OCI-LY3 (cell line): Measurements from ENCODE around the gene OTOG.

Experiments used
- H2AFZ ChIP-seq: fragments of 200-600, 300-600 bp; shearing (Covaris generic); 2 replicates; pipeline ENCODE4 v1.6.0; 2014; ENCODE audit warnings: antibody characterized with exemption, low read depth, low read length
- H3K27ac ChIP-seq: fragments of 200-600, 300-600 bp; sonication (generic); 2 replicates; pipeline ENCODE4 v1.5.1; 2014; ENCODE audit warnings: mild to moderate bottlenecking, low read length, moderate library complexity, mixed read lengths
- H3K27me3 ChIP-seq: fragments of 200-600, 300-600 bp; sonication (generic); 2 replicates; pipeline ENCODE4 v1.6.1; 2014; ENCODE audit warnings: low read depth, low read length, mixed read lengths
- H3K36me3 ChIP-seq: fragments of 200-600, 300-600 bp; sonication (generic); replicated peaks from 2 replicates; pipeline ENCODE3; 2014; ENCODE audit warnings: low read depth, low read length, mixed read lengths
- H3K4me1 ChIP-seq: fragments of 300-600, 200-600 bp; sonication (generic); 2 replicates; pipeline ENCODE4 v1.6.1; 2014; ENCODE audit warnings: low read length, mixed read lengths
- H3K4me2 ChIP-seq: fragments of 200-600, 300-600 bp; sonication (generic); 2 replicates; pipeline ENCODE4 v1.6.1; 2014; ENCODE audit warnings: low read length, mixed read lengths
- H3K4me3 ChIP-seq: fragments of 300-600, 200-600 bp; sonication (generic); 2 replicates; pipeline ENCODE4 v1.5.1; 2014; ENCODE audit warnings: antibody characterized with exemption, mild to moderate bottlenecking, low read length, moderate library complexity
- H3K79me2 ChIP-seq: fragments of 300-600, 200-600 bp; shearing (Covaris generic); 2 replicates; pipeline ENCODE4 v1.6.1; 2014; ENCODE audit warnings: mild to moderate bottlenecking, low read length, mixed read lengths
- H3K9ac ChIP-seq: fragments of 300-600, 200-600 bp; shearing (Covaris generic); 2 replicates; pipeline ENCODE4 v1.6.0; 2014; ENCODE audit warnings: mild to moderate bottlenecking, low read length, moderate library complexity
- H3K9me3 ChIP-seq: fragments of 200-600, 300-600 bp; shearing (Covaris generic); 2 replicates; pipeline ENCODE4 v1.6.1; 2014; ENCODE audit warnings: low read length, mixed read lengths; ENCODE audit not compliant: insufficient read depth
- H4K20me1 ChIP-seq: fragments of 200-600, 300-600 bp; sonication (generic); 2 replicates; pipeline ENCODE4 v1.6.1; 2016; ENCODE audit warnings: low read length, mixed read lengths; ENCODE audit not compliant: insufficient read depth
- EZH2phosphoT487 ChIP-seq: fragments of 200-600 bp; shearing (Covaris generic); IDR thresholded peaks from 2 replicates; pipeline ENCODE4 v1.6.1; 2018; ENCODE audit warnings: antibody characterized with exemption, mixed run types, low read depth
- TF ChIP-seq, protein P1 (sequence below): fragments of 200-600, 300-600 bp; sonication (generic); IDR thresholded peaks from 2 replicates; pipeline ENCODE4 v1.5.1; 2014; ENCODE audit warnings: antibody characterized with exemption, low read length, low read depth

Gene OTOG

DNA sequence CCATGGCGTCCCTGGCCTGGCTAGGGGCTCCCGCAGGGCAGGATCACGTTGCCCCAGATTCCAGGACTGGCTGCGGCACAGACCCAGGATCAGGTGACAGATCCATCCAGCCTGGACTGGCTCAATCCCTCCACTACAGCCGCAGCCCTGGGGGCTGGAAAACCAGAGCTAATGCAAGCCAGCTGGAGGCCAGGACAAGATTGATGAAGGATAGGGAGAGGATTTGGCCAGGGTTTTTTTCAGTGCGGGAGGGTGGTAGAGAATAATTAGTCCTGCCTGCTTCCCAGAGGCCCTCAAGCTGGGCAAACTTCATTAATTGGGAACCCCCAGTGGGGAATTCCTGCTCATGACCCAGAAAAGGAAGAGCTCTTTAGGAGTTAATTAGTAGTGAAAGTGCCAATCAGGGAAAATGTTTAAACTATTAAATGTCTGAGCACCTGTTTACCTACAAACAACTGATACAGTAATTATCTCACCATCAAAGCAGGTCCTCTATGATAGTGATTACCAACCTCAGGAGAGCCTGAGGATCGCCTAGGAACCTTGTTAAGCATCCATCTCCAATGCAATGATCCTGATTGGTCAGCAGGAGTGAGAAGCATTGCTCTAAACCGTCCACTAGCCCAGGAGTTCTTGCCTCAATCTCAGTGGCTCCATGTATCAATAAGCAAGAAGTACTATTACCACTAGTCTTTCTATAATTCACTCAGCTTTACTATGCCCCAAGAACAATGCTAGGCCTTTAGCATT, 139.3 kb downstream of the OTOG start:
- H3K9me3 ChIP-seq = no peaks in the 10 kb centered on the region
- no peaks in the 10 kb centered on the region for H4K20me1 ChIP-seq
- H3K79me2 ChIP-seq = no peaks in the 10 kb centered on the region
- H3K27me3 ChIP-seq = peaks cover 80% of the 10 kb centered on the region
- no peak overlapping the region for H3K4me2 ChIP-seq
- no peak overlapping the region for H3K4me3 ChIP-seq
- H3K36me3 ChIP-seq = no peaks in the 10 kb centered on the region
- TF ChIP-seq, protein P1, sequence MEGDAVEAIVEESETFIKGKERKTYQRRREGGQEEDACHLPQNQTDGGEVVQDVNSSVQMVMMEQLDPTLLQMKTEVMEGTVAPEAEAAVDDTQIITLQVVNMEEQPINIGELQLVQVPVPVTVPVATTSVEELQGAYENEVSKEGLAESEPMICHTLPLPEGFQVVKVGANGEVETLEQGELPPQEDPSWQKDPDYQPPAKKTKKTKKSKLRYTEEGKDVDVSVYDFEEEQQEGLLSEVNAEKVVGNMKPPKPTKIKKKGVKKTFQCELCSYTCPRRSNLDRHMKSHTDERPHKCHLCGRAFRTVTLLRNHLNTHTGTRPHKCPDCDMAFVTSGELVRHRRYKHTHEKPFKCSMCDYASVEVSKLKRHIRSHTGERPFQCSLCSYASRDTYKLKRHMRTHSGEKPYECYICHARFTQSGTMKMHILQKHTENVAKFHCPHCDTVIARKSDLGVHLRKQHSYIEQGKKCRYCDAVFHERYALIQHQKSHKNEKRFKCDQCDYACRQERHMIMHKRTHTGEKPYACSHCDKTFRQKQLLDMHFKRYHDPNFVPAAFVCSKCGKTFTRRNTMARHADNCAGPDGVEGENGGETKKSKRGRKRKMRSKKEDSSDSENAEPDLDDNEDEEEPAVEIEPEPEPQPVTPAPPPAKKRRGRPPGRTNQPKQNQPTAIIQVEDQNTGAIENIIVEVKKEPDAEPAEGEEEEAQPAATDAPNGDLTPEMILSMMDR = no peak
- TF ChIP-seq EZH2phosphoT487 = no peak
- no peaks in the 10 kb centered on the region for H3K4me1 ChIP-seq
- no peak overlapping the region for H3K27ac ChIP-seq
- no peak overlapping the region for H3K9ac ChIP-seq
- H2AFZ ChIP-seq = no peak overlapping the region

DNA sequence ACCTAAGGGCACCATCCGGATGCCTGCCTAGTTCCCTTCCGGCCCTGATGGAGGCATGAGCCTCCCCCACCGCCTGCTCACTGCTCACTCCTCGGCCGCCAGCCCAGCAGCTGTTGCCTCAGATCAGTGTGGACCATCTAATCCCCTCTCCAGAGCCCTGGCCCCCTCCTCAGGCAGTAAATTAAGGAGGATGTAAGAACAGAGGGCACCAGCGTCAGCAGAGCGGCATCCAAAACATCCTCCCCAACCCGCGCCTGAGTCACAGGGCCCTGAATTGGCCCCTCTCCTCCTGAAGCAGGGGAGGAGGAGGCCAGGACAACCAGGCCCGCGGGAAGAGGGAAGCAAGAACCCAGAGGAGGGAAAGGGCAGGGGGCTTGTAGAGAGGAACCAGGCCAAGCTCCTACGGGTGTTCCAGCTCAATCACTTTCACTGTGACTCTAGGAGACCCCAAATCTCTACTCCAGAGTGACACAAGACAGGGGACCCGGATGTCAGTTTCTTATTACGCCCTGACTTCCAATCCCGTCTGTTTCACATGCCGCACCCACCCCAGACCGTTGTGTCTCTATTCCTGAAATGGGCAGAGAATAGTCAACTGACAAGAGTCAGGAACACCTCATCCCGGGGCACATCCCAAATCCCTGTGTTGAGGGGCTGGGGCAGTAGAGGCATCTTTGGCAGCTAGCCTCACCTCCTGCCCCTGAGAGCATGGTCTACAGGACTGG, 141.0 kb downstream of the OTOG start:
- Histone ChIP-seq H4K20me1 (no peaks in the 10 kb centered on the region), H3K36me3 (no peaks in the 10 kb centered on the region), H3K27ac (no peak overlapping the region), H3K9ac (no peak overlapping the region), H3K9me3 (no peaks in the 10 kb centered on the region), H3K27me3 (peaks cover 78% of the 10 kb centered on the region), H3K4me2 (no peak overlapping the region), H3K4me3 (no peak overlapping the region), H3K79me2 (no peaks in the 10 kb centered on the region), H2AFZ (no peak overlapping the region), H3K4me1 (peaks cover 8% of the 10 kb centered on the region)
- TF ChIP-seq EZH2phosphoT487 = no peak
- TF ChIP-seq, protein P1 = no peak

DNA sequence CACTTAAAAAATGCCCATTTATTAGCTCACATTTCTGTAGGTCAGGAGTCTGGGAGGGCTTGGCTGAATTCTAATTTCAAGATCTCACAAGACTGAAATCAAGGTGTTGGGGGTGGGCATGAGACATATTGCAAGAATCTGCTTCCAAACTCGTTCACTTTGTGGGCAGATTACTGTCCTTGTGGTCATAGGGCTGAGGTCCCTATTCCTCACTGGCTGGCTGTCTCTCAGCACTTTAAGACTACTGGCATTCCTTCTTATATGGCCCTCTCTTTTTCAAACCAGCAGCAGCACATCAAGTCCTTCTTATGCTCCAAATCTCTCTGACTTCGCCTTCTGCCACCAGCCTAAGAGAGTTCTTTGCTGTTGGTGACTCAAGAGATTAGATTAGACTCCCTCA, 144.5 kb downstream of the OTOG start:
- no peak overlapping the region for H2AFZ ChIP-seq
- no peak overlapping the region for H3K9ac ChIP-seq
- TF ChIP-seq EZH2phosphoT487 = no peak
- TF ChIP-seq, protein P1 = no peak
- H3K4me1 ChIP-seq = peaks cover 14% of the 10 kb centered on the region
- H3K79me2 ChIP-seq = no peaks in the 10 kb centered on the region
- no peak overlapping the region for H3K4me3 ChIP-seq
- H3K9me3 ChIP-seq = no peaks in the 10 kb centered on the region
- H3K27ac ChIP-seq = no peak overlapping the region
- H4K20me1 ChIP-seq = no peaks in the 10 kb centered on the region
- no peak overlapping the region for H3K4me2 ChIP-seq
- peaks cover 49% of the 10 kb centered on the region for H3K27me3 ChIP-seq
- no peaks in the 10 kb centered on the region for H3K36me3 ChIP-seq

DNA sequence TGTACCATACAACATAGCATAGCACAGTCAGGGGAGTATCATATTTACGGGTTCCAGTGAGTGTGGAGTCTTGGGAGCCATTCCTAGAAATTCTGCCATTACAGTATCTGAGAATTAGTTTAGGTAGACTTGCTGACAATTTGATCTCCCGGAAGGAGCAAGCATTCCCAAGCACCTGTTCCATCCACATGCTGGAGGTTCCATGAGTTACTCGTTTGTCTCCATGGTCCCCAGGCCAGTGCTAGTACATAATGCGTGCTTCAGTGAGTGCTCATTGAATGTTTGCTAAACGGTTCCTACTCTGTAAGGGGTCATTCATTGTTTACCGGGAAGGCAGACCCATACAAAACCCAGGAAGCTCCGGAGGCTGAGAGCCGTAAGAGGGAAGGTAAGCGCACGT, 144.9 kb downstream of the OTOG start:
- Histone ChIP-seq H3K79me2 (no peaks in the 10 kb centered on the region), H3K4me3 (no peak overlapping the region), H4K20me1 (no peaks in the 10 kb centered on the region), H2AFZ (no peak overlapping the region), H3K9ac (no peak overlapping the region), H3K36me3 (no peaks in the 10 kb centered on the region), H3K9me3 (no peaks in the 10 kb centered on the region), H3K4me2 (no peak overlapping the region), H3K4me1 (peaks cover 14% of the 10 kb centered on the region), H3K27ac (no peak overlapping the region), H3K27me3 (peaks cover 48% of the 10 kb centered on the region)
- TF ChIP-seq EZH2phosphoT487 = no peak
- TF ChIP-seq, protein P1 = no peak
